ENCODE results near the gene STK4. TPM values are rescaled to one million over a fixed set of nuclear protein-coding genes. Genes with fewer than 3 reads are reported as not detected.

STK4 gene
- total RNA-seq, 1 experiment from 2014 or later: 74.7 TPM

- intact Hi-C loops (cut with micrococcal nuclease; ENCODE audit: unreplicated experiment): no loop called here
- Histone ChIP-seq H3K4me1 (peaks cover 41% of the 10 kb centered on the region), H3K27me3 (replicated peaks; ENCODE audit: control insufficient read depth, insufficient read depth, low read length) (no peaks in the 10 kb centered on the region), H3K4me3 (ENCODE audit: low read depth, low read length) (no peak overlapping the region), H3K36me3 (ENCODE audit: control insufficient read depth, insufficient read depth, low read length) (peaks cover 30% of the 10 kb centered on the region), H3K9me3 (no peaks in the 10 kb centered on the region)
- TF ChIP-seq CTCF (IDR thresholded peaks at IDR 0.05; ENCODE audit: insufficient read depth in 1 of 2, low read depth in 1 of 2, low read length in 1 of 2, severe bottlenecking in 1 of 2, unreplicated experiment in 1 of 2): no peak
- no peak for DNase-seq
- peak overlapping the region; percentile 54 for H3K27ac Mint-ChIP-seq (ENCODE audit: unreplicated experiment)
- ChIA-PET POLR2A (no interaction called here), CTCF (interaction anchor here (0.9 kb wide), 1 partner anchor 9 kb away, joined by 3 read pairs; no protein-coding TSS in a partner anchor)
- H3K4me1 Mint-ChIP-seq (ENCODE audit: low read depth, unreplicated experiment): peaks cover 35% of the 10 kb centered on the region
- no peak overlapping the region for H3K4me3 Mint-ChIP-seq (ENCODE audit: unreplicated experiment)
- peaks cover 97% of the 10 kb centered on the region for H3K36me3 Mint-ChIP-seq (ENCODE audit: insufficient read depth, unreplicated experiment)
- BruUV-seq (replicated peaks): no TSS peak
- H3K9me3 Mint-ChIP-seq (ENCODE audit: unreplicated experiment): no peaks in the 10 kb centered on the region
- H3K27me3 Mint-ChIP-seq (ENCODE audit: insufficient read depth, unreplicated experiment): no peaks in the 10 kb centered on the region
Measured at GRCh38 chr20:44952731-44953130, 13.6 kb upstream of the STK4 start.

- H3K4me1 Mint-ChIP-seq (ENCODE audit: low read depth, unreplicated experiment): peaks cover 49% of the 10 kb centered on the region
- no peaks in the 10 kb centered on the region for H3K27me3 Mint-ChIP-seq (ENCODE audit: insufficient read depth, unreplicated experiment)
- H3K36me3 Mint-ChIP-seq (ENCODE audit: insufficient read depth, unreplicated experiment): peaks cover 97% of the 10 kb centered on the region
- peak in 1 of 2 experiments; percentile 58 for DNase-seq
- no peak for TF ChIP-seq CTCF (IDR thresholded peaks at IDR 0.05; ENCODE audit: insufficient read depth in 1 of 2, low read depth in 1 of 2, low read length in 1 of 2, severe bottlenecking in 1 of 2, unreplicated experiment in 1 of 2)
- ChIA-PET CTCF (interaction anchor here (1.0 kb wide), 2 partner anchors 12 to 13 kb away, joined by 3 read pairs; no protein-coding TSS in a partner anchor), POLR2A (interaction anchor here (1.1 kb wide), 1 partner anchor 11 kb away, joined by 4 read pairs; no protein-coding TSS in a partner anchor)
- Histone ChIP-seq H3K36me3 (ENCODE audit: control insufficient read depth, insufficient read depth, low read length) (peaks cover 25% of the 10 kb centered on the region), H3K4me3 (ENCODE audit: low read depth, low read length) (no peak overlapping the region), H3K27me3 (replicated peaks; ENCODE audit: control insufficient read depth, insufficient read depth, low read length) (no peaks in the 10 kb centered on the region), H3K9me3 (no peaks in the 10 kb centered on the region), H3K4me1 (peaks cover 53% of the 10 kb centered on the region)
- H3K27ac Mint-ChIP-seq (ENCODE audit: unreplicated experiment): peak overlapping the region; percentile 54
- peak overlapping the region; percentile 12 for H3K4me3 Mint-ChIP-seq (ENCODE audit: unreplicated experiment)
- no peaks in the 10 kb centered on the region for H3K9me3 Mint-ChIP-seq (ENCODE audit: unreplicated experiment)
- intact Hi-C loops (cut with micrococcal nuclease; ENCODE audit: unreplicated experiment): no loop called here
- BruUV-seq (replicated peaks): no TSS peak
Measured at GRCh38 chr20:44954211-44954610, 12.1 kb upstream of the STK4 start.

- no TSS peak for BruUV-seq (replicated peaks)
- Mint-ChIP-seq H3K27me3 (ENCODE audit: insufficient read depth, unreplicated experiment) (no peaks in the 10 kb centered on the region), H3K27ac (ENCODE audit: unreplicated experiment) (no peak overlapping the region), H3K4me1 (ENCODE audit: low read depth, unreplicated experiment) (peaks cover 52% of the 10 kb centered on the region), H3K36me3 (ENCODE audit: insufficient read depth, unreplicated experiment) (peaks cover 96% of the 10 kb centered on the region), H3K9me3 (ENCODE audit: unreplicated experiment) (no peaks in the 10 kb centered on the region), H3K4me3 (ENCODE audit: unreplicated experiment) (no peak overlapping the region)
- peaks cover 25% of the 10 kb centered on the region for H3K36me3 ChIP-seq (ENCODE audit: control insufficient read depth, insufficient read depth, low read length)
- CTCF ChIA-PET: interaction anchor here (1.0 kb wide), 1 partner anchor 12 kb away, joined by 3 read pairs; no protein-coding TSS in a partner anchor
- no peak for DNase-seq
- H3K4me3 ChIP-seq (ENCODE audit: low read depth, low read length): no peak overlapping the region
- POLR2A ChIA-PET: no interaction called here
- H3K27me3 ChIP-seq (replicated peaks; ENCODE audit: control insufficient read depth, insufficient read depth, low read length): no peaks in the 10 kb centered on the region
- intact Hi-C loops (cut with micrococcal nuclease; ENCODE audit: unreplicated experiment): loop anchor here (5.0 kb wide), 1 partner anchor 743 kb away; the partner anchor contains the start of gene OSER1
- peaks cover 53% of the 10 kb centered on the region for H3K4me1 ChIP-seq
- no peak for TF ChIP-seq CTCF (IDR thresholded peaks at IDR 0.05; ENCODE audit: insufficient read depth in 1 of 2, low read depth in 1 of 2, low read length in 1 of 2, severe bottlenecking in 1 of 2, unreplicated experiment in 1 of 2)
- no peaks in the 10 kb centered on the region for H3K9me3 ChIP-seq
Measured at GRCh38 chr20:44955270-44955669, 11.0 kb upstream of the STK4 start.
